HCT116 (cell line): Measurements from ENCODE around the gene KRTAP10-8. TPM values are rescaled to one million over a fixed set of nuclear protein-coding genes. Genes with fewer than 3 reads are reported as not detected.

Experiments
- ATAC-seq: fragments of 200-7000 bp; cut with Tn5 transposase; 2 replicates; pipeline ENCODE4 v1.9.1; 2020; ENCODE audit warnings: mild to moderate bottlenecking, moderate library complexity
- BruUV-seq: library from RNA; stranded (reverse); fragments of 400-500 nt; replicated peaks from 2 replicates; lab custom pipeline; 2021; lab: Mats Ljungman, UMichigan
- CTCF ChIA-PET: fragments of 300-600 bp; sonication (Branson Sonifier 250); formaldehyde crosslinking; loops from one replicate; lab custom pipeline; 2021; ENCODE audit warnings: antibody characterized with exemption; lab: Charles Lee
- POLR2A ChIA-PET: fragments of 300-600, 350-600 bp; sonication (Branson Sonifier 250); formaldehyde crosslinking; loops from one replicate; lab custom pipeline; 2021; ENCODE audit warnings: antibody characterized with exemption; lab: Charles Lee
- RAD21 ChIA-PET, 2 experiments: fragments of 300-600 bp; sonication (Branson Sonifier 250); formaldehyde crosslinking; loops; one replicate each; lab custom pipeline; 2023; ENCODE audit warnings: low total read pairs in 2 of 2; ENCODE audit not compliant: uncharacterized antibody in 2 of 2, unreplicated experiment in 2 of 2, low non-redundant PET in 1 of 2; lab: Charles Lee
- DNase-seq: peaks from one replicate; pipeline ENCODE4 v3.0.0-alpha.2; 2010; ENCODE audit warnings: low read depth, low spot score
- H2AFZ ChIP-seq: fragments of 200-600 bp; shearing (Covaris generic), sonication (generic); 2 replicates; pipeline ENCODE4 v1.6.1; 2017; ENCODE audit warnings: low read depth, mixed run types, mixed read lengths, antibody characterized with exemption, low read length; ENCODE audit not compliant: poor library complexity, severe bottlenecking
- H3K27ac ChIP-seq: 2 replicates; pipeline ENCODE4 v1.5.1; 2012; ENCODE audit warnings: low read depth, low read length
- H3K27me3 ChIP-seq: fragments of 200-600 bp; sonication (generic); 2 replicates; pipeline ENCODE4 v1.6.1; 2016; ENCODE audit warnings: mixed run types, low read length, mixed read lengths; ENCODE audit not compliant: insufficient read depth
- H3K36me3 ChIP-seq, 2 experiments: fragments of 200-500 bp in 1 of 2; fragments of 200-600 bp in 1 of 2; sonication (Bioruptor generic) in 1 of 2; sonication (generic) in 1 of 2; 2 replicates each; pipeline versions ENCODE4 v1.5.1 to v1.6.1; 2014 to 2016; ENCODE audit warnings: low read length in 2 of 2, inconsistent platforms in 1 of 2, mixed read lengths in 1 of 2, mixed run types in 1 of 2; ENCODE audit not compliant: insufficient read depth in 2 of 2, control insufficient read depth in 1 of 2
- H3K4me1 ChIP-seq, 2 experiments: fragments of 200-600 bp in 1 of 2; sonication (generic) in 1 of 2; 2 replicates each; pipeline versions ENCODE4 v1.5.1 to v1.6.1; 2012 to 2017; ENCODE audit warnings: low read length in 2 of 2, inconsistent platforms in 1 of 2, mild to moderate bottlenecking in 1 of 2, mixed read lengths in 1 of 2, mixed run types in 1 of 2, moderate library complexity in 1 of 2; ENCODE audit not compliant: insufficient read depth in 2 of 2, control insufficient read depth in 1 of 2
- H3K4me2 ChIP-seq: fragments of 200-600 bp; sonication (generic); 2 replicates; pipeline ENCODE4 v1.6.1; 2017; ENCODE audit warnings: mixed run types, low read length, mixed read lengths
- H3K4me3 ChIP-seq, 2 experiments: fragments of 200-600 bp in 1 of 2; sonication (generic) in 1 of 2; replicated peaks in 1 of 2; 2 replicates each; pipeline ENCODE4 v1.5.1; 2011 to 2016; ENCODE audit warnings: low read length in 2 of 2, control low read depth in 1 of 2, low read depth in 1 of 2, mild to moderate bottlenecking in 1 of 2, mixed read lengths in 1 of 2, mixed run types in 1 of 2
- H3K79me2 ChIP-seq: fragments of 200-600 bp; sonication (generic); 2 replicates; pipeline ENCODE4 v1.6.1; 2017; ENCODE audit warnings: mild to moderate bottlenecking, mixed run types, low read length, moderate library complexity, mixed read lengths; ENCODE audit not compliant: insufficient read depth
- H3K9ac ChIP-seq: fragments of 200-600 bp; sonication (generic); 2 replicates; pipeline ENCODE4 v1.6.1; 2016; ENCODE audit warnings: low read length, mixed read lengths
- H3K9me2 ChIP-seq: fragments of 200-600 bp; sonication (generic), shearing (Covaris generic); 2 replicates; pipeline ENCODE4 v1.6.1; 2017; ENCODE audit warnings: mixed run types, mild to moderate bottlenecking, moderate library complexity; ENCODE audit not compliant: insufficient read depth
- H3K9me3 ChIP-seq, 2 experiments: fragments of 200-500 bp in 1 of 2; fragments of 200-600 bp in 1 of 2; sonication (Bioruptor generic) in 1 of 2; sonication (generic) in 1 of 2; 2 replicates each; pipeline ENCODE4 v1.6.1; 2014 to 2017; ENCODE audit warnings: low read length in 2 of 2, mixed read lengths in 2 of 2, inconsistent platforms in 1 of 2, low read depth in 1 of 2, mild to moderate bottlenecking in 1 of 2, mixed run types in 1 of 2, moderate library complexity in 1 of 2; ENCODE audit not compliant: control insufficient read depth in 1 of 2, insufficient read depth in 1 of 2
- H4K20me1 ChIP-seq: fragments of 200-600 bp; sonication (generic), shearing (Covaris generic); 2 replicates; pipeline ENCODE4 v1.6.1; 2017; ENCODE audit warnings: mixed run types, mild to moderate bottlenecking, moderate library complexity; ENCODE audit not compliant: insufficient read depth
- EGR1 ChIP-seq: IDR thresholded peaks from 2 replicates; pipeline ENCODE4 v1.6.1; 2012; ENCODE audit warnings: low read depth
- ELF1 ChIP-seq: IDR thresholded peaks from 2 replicates; pipeline ENCODE4 v1.6.1; 2012; ENCODE audit warnings: low read depth, borderline replicate concordance
- POLR2A ChIP-seq: IDR thresholded peaks from 2 replicates; pipeline ENCODE4 v1.7.0; 2011; ENCODE audit warnings: borderline replicate concordance; ENCODE audit not compliant: insufficient read depth, insufficient read length; ENCODE audit errors: extremely low read depth
- SP1 ChIP-seq: IDR thresholded peaks from 2 replicates; pipeline ENCODE4 v1.6.1; 2012; ENCODE audit warnings: low read depth
- SRF ChIP-seq: IDR thresholded peaks from 2 replicates; pipeline ENCODE4 v1.6.1; 2012; ENCODE audit warnings: low read depth
- TCF7L2 ChIP-seq: IDR thresholded peaks from 2 replicates; pipeline ENCODE4 v1.7.0; 2011; ENCODE audit warnings: borderline replicate concordance, inconsistent platforms; ENCODE audit not compliant: insufficient read depth, insufficient read length; ENCODE audit errors: extremely low read depth
- ZBTB33 ChIP-seq: IDR thresholded peaks from 2 replicates; pipeline ENCODE4 v1.6.1; 2011; ENCODE audit warnings: mild to moderate bottlenecking, low read length, moderate library complexity; ENCODE audit not compliant: insufficient replicate concordance; ENCODE audit errors: extremely low read depth
- ZFX ChIP-seq: fragments of 450-650 bp; IDR thresholded peaks from 2 replicates; pipeline ENCODE4 v1.6.1; 2017
- intact Hi-C: fragments of 100-400 bp; cut with micrococcal nuclease; formaldehyde crosslinking; loops from 2 replicates; pipeline ENCODE4 v1.10.0; 2022
- total RNA-seq: library from RNA; stranded (reverse); gene quantifications from one replicate; pipeline ENCODE4 v1.2.1, GENCODE V29; 2021; ENCODE audit not compliant: unreplicated experiment
- TF ChIP-seq, protein P1 (sequence below): IDR thresholded peaks from 2 replicates; pipeline ENCODE4 v1.6.1; 2012; ENCODE audit warnings: low read depth

The KRTAP10-8 gene
- total RNA-seq, 1 experiment from 2014 or later: not detected

DNA sequence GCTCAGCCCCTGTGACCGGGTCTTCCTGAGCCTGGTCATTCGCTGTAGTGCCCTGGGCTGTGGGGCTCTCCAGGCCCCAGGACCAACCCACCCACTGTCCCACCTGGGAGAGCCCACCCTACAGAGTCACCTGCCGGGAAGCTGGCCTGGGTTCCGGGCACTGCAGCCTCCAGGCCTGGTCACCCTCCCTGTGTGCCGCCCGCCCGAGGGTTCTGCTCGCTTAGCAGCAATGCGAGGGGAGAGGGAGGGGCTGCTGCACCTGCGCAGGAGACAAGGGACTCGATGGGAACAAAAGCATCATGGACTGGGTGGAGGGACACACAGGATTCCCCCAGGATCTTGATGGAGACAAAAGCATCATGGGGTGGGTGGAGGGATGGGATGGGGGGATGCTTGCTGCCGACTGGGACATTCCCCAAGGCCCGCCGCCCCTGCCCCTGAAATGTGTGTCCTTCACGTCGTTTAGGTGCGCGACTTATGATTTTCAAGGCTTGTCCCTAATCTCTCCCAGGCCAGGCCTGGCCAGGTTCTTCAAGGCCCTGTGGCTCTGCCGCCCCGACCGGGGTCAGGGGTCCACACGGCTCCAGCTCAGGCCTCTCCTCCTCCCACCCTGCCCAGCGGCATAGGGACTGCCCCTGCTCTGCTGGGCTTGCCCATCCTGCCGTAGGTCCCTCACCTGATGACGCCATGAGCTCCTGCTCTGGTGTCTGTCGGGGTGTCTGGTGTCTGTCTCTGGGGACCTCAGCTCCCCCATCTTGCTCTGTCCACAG, 1.7 kb downstream of the KRTAP10-8 start:
- ChIA-PET POLR2A (no interaction called here), CTCF (no interaction called here), RAD21 (no interaction called here)
- H3K4me1 ChIP-seq: no peaks in the 10 kb centered on the region
- H2AFZ ChIP-seq: no peak overlapping the region
- ATAC-seq (no peak), DNase-seq (no peak)
- no peaks in the 10 kb centered on the region for H3K79me2 ChIP-seq
- no peak overlapping the region for H3K27ac ChIP-seq
- no peaks in the 10 kb centered on the region for H3K9me2 ChIP-seq
- no peak for TF ChIP-seq EGR1
- TF ChIP-seq TCF7L2: no peak
- TF ChIP-seq ZFX: no peak
- TF ChIP-seq, protein P1, sequence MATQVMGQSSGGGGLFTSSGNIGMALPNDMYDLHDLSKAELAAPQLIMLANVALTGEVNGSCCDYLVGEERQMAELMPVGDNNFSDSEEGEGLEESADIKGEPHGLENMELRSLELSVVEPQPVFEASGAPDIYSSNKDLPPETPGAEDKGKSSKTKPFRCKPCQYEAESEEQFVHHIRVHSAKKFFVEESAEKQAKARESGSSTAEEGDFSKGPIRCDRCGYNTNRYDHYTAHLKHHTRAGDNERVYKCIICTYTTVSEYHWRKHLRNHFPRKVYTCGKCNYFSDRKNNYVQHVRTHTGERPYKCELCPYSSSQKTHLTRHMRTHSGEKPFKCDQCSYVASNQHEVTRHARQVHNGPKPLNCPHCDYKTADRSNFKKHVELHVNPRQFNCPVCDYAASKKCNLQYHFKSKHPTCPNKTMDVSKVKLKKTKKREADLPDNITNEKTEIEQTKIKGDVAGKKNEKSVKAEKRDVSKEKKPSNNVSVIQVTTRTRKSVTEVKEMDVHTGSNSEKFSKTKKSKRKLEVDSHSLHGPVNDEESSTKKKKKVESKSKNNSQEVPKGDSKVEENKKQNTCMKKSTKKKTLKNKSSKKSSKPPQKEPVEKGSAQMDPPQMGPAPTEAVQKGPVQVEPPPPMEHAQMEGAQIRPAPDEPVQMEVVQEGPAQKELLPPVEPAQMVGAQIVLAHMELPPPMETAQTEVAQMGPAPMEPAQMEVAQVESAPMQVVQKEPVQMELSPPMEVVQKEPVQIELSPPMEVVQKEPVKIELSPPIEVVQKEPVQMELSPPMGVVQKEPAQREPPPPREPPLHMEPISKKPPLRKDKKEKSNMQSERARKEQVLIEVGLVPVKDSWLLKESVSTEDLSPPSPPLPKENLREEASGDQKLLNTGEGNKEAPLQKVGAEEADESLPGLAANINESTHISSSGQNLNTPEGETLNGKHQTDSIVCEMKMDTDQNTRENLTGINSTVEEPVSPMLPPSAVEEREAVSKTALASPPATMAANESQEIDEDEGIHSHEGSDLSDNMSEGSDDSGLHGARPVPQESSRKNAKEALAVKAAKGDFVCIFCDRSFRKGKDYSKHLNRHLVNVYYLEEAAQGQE: no peak
- TF ChIP-seq ELF1: no peak
- TF ChIP-seq POLR2A: no peak
- TF ChIP-seq SP1: no peak
- no peak for TF ChIP-seq ZBTB33
- no peak for TF ChIP-seq SRF
- BruUV-seq: no TSS peak
- H3K4me3 ChIP-seq: no peak overlapping the region
- no peak overlapping the region for H3K4me2 ChIP-seq
- H3K27me3 ChIP-seq: no peaks in the 10 kb centered on the region
- H3K36me3 ChIP-seq: no peaks in the 10 kb centered on the region
- no peaks in the 10 kb centered on the region for H4K20me1 ChIP-seq
- H3K9me3 ChIP-seq: peaks cover 3 to 5% of the 10 kb centered on the region in 2 experiments; a peak in 2 of 4 replicates
- intact Hi-C loops: no loop called here
- no peak overlapping the region for H3K9ac ChIP-seq
